Liver (tissue), 3 donors: ENCODE results near the gene ALG9.
A peak's percentile ranks its signal among the peaks of the same experiment; 100 is the strongest.

Experiments
- EGR1 ChIP-seq, 2 donors: IDR thresholded peaks; 2 replicates each; pipeline ENCODE4 v1.6.1; 2016 to 2018; ENCODE audit warnings: antibody characterized with exemption in 2 of 2, low read depth in 2 of 2
- GABPA ChIP-seq, 2 donors: IDR thresholded peaks in 1 of 2; conservative IDR thresholded peaks in 1 of 2; 2 replicates each; pipeline ENCODE4 v1.6.1; 2016; ENCODE audit warnings: antibody characterized with exemption in 2 of 2, mild to moderate bottlenecking in 1 of 2, moderate library complexity in 1 of 2
- HNF4G ChIP-seq: IDR thresholded peaks from 2 replicates; pipeline ENCODE4 v1.6.1; 2016; ENCODE audit warnings: antibody characterized with exemption
- JUND ChIP-seq, 2 donors: IDR thresholded peaks; 2 replicates each; pipeline ENCODE4 v1.6.1; 2016; ENCODE audit warnings: antibody characterized with exemption in 2 of 2
- RAD21 ChIP-seq, 2 donors: IDR thresholded peaks; 2 replicates each; pipeline ENCODE4 v1.6.1; 2016; ENCODE audit warnings: antibody characterized with exemption in 2 of 2, mild to moderate bottlenecking in 2 of 2
- TAF1 ChIP-seq: conservative IDR thresholded peaks from 2 replicates; pipeline ENCODE4 v1.6.1; 2016; ENCODE audit warnings: antibody characterized with exemption, mild to moderate bottlenecking
- YY1 ChIP-seq: IDR thresholded peaks from 2 replicates; pipeline ENCODE4 v1.6.1; 2016; ENCODE audit warnings: antibody characterized with exemption, mild to moderate bottlenecking
- ZBTB33 ChIP-seq: IDR thresholded peaks from 2 replicates; pipeline ENCODE4 v1.6.1; 2016; ENCODE audit warnings: antibody characterized with exemption
- TF ChIP-seq, protein P1 (sequence below): fragments of 150-350 bp; IDR thresholded peaks from 2 replicates; pipeline ENCODE4 v1.5.1; 2017; ENCODE audit warnings: improper control_type of control experiment, low read depth, low read length; ENCODE audit not compliant: missing input control
- TF ChIP-seq, protein P2 (sequence below): IDR thresholded peaks from 2 replicates; pipeline ENCODE4 v1.6.1; 2016; ENCODE audit warnings: antibody characterized with exemption, mild to moderate bottlenecking
- donor health status: healthy.
- donor health status: healthy.

DNA sequence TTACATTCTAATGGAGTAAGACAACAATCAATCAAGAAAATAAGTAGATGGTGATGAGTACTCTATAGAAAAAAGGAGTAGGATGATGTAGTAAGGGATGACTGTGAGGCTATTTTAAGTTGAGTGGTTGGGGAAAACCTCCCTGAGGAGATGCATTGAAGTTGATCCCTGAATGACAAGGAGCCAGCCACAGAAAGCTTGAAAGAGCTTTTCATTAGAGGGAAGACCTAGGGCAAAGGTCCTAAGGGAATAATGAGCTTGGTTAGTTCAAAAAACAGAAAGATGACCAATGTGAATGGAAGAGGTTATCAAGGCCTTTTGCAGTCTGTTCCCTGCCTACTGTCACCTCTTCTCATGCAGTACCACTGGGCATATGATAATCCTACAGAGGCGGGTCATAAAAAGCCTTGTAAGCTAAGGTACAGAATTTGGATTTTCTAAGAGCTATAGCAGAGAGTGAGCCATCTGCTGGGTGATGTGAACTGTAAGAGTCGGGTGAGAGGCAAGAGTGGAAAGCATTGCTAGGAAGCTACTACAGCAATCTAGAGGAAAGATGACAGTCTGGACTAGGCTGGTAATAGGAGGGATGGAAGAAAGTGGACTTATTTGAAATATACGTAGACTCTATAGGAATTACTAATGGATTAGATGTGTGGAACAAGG lies 108.3 kb downstream of the ALG9 start:
- TF ChIP-seq, protein P1, sequence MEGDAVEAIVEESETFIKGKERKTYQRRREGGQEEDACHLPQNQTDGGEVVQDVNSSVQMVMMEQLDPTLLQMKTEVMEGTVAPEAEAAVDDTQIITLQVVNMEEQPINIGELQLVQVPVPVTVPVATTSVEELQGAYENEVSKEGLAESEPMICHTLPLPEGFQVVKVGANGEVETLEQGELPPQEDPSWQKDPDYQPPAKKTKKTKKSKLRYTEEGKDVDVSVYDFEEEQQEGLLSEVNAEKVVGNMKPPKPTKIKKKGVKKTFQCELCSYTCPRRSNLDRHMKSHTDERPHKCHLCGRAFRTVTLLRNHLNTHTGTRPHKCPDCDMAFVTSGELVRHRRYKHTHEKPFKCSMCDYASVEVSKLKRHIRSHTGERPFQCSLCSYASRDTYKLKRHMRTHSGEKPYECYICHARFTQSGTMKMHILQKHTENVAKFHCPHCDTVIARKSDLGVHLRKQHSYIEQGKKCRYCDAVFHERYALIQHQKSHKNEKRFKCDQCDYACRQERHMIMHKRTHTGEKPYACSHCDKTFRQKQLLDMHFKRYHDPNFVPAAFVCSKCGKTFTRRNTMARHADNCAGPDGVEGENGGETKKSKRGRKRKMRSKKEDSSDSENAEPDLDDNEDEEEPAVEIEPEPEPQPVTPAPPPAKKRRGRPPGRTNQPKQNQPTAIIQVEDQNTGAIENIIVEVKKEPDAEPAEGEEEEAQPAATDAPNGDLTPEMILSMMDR = no peak
- TF ChIP-seq HNF4G (no peak), GABPA (IDR thresholded peaks at IDR 0.05 in 1 of 2, conservative IDR thresholded peaks at IDR 0.05 in 1 of 2) (no peak), EGR1 (IDR thresholded peaks at IDR 0.05; ENCODE audit: low read depth in 2 of 2) (no peak), YY1 (no peak), RAD21 (IDR thresholded peaks at IDR 0.05) (peak; percentile 23 to 25), ZBTB33 (no peak), JUND (IDR thresholded peaks at IDR 0.05) (no peak), TAF1 (no peak)
- TF ChIP-seq, protein P2, sequence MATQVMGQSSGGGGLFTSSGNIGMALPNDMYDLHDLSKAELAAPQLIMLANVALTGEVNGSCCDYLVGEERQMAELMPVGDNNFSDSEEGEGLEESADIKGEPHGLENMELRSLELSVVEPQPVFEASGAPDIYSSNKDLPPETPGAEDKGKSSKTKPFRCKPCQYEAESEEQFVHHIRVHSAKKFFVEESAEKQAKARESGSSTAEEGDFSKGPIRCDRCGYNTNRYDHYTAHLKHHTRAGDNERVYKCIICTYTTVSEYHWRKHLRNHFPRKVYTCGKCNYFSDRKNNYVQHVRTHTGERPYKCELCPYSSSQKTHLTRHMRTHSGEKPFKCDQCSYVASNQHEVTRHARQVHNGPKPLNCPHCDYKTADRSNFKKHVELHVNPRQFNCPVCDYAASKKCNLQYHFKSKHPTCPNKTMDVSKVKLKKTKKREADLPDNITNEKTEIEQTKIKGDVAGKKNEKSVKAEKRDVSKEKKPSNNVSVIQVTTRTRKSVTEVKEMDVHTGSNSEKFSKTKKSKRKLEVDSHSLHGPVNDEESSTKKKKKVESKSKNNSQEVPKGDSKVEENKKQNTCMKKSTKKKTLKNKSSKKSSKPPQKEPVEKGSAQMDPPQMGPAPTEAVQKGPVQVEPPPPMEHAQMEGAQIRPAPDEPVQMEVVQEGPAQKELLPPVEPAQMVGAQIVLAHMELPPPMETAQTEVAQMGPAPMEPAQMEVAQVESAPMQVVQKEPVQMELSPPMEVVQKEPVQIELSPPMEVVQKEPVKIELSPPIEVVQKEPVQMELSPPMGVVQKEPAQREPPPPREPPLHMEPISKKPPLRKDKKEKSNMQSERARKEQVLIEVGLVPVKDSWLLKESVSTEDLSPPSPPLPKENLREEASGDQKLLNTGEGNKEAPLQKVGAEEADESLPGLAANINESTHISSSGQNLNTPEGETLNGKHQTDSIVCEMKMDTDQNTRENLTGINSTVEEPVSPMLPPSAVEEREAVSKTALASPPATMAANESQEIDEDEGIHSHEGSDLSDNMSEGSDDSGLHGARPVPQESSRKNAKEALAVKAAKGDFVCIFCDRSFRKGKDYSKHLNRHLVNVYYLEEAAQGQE = no peak
